Neural progenitor cell (in vitro differentiated cells): Measurements from ENCODE around the gene GFY.

Source experiments
- CTCF ChIP-seq: fragments of 200-600 bp; sonication (generic); IDR thresholded peaks from 2 replicates; pipeline ENCODE4 v1.5.1; 2017; ENCODE audit warnings: antibody characterized with exemption, mild to moderate bottlenecking
- EZH2 ChIP-seq: fragments of 200-600 bp; sonication (generic); IDR thresholded peaks from 2 replicates; pipeline ENCODE4 v1.6.1; 2017; ENCODE audit warnings: antibody characterized with exemption, mild to moderate bottlenecking, moderate library complexity
- EZH2phosphoT487 ChIP-seq: fragments of 200-600 bp; sonication (generic); IDR thresholded peaks from 2 replicates; pipeline ENCODE4 v1.6.1; 2017; ENCODE audit warnings: antibody characterized with exemption

GRCh38 chr19:49441960-49442350 lies 16.8 kb downstream of the GFY start:
- TF ChIP-seq EZH2, result peak; percentile 34
- no peak for TF ChIP-seq CTCF
- peak; percentile 44 for TF ChIP-seq EZH2phosphoT487
